ENCODE measurements around the gene C1QTNF5. TPM values are rescaled to one million over a fixed set of nuclear protein-coding genes. Genes with fewer than 3 reads are reported as not detected.

C1QTNF5 gene
- total RNA-seq, 1 donor from 2014 or later = not detected

GRCh38 chr11:119359365-119360214, 18.9 kb upstream of the C1QTNF5 start:
- peaks cover 26% of the 10 kb centered on the region for H3K4me1 Mint-ChIP-seq (ENCODE audit: low read depth)
- no peak overlapping the region for H3K27ac Mint-ChIP-seq
- H3K4me3 Mint-ChIP-seq (ENCODE audit: low read depth) = no peak overlapping the region
- intact Hi-C loops (cut with micrococcal nuclease) = no loop called here
- no peaks in the 10 kb centered on the region for H3K36me3 Mint-ChIP-seq (ENCODE audit: low read depth)
- no peak for DNase-seq (ENCODE audit: low spot score)
- peaks cover 22% of the 10 kb centered on the region for H3K27me3 Mint-ChIP-seq (ENCODE audit: low read depth)
- no peaks in the 10 kb centered on the region for H3K9me3 Mint-ChIP-seq

- H3K4me3 Mint-ChIP-seq (ENCODE audit: low read depth) = peak overlapping the region; percentile 68
- peaks cover 14% of the 10 kb centered on the region for H3K27me3 Mint-ChIP-seq (ENCODE audit: low read depth)
- intact Hi-C loops (cut with micrococcal nuclease) = no loop called here
- H3K36me3 Mint-ChIP-seq (ENCODE audit: low read depth) = no peaks in the 10 kb centered on the region
- no peak for DNase-seq (ENCODE audit: low spot score)
- H3K27ac Mint-ChIP-seq = peak overlapping the region; percentile 2
- H3K4me1 Mint-ChIP-seq (ENCODE audit: low read depth) = peaks cover 20% of the 10 kb centered on the region
- H3K9me3 Mint-ChIP-seq = no peaks in the 10 kb centered on the region
These were observed 16.4 kb upstream of the C1QTNF5 start for GRCh38 chr11:119357074-119357473.

GRCh38 chr11:119356349-119357031, 15.8 kb upstream of the C1QTNF5 start:
- Mint-ChIP-seq H3K27ac (peak overlapping the region; percentile 71), H3K27me3 (ENCODE audit: low read depth) (peaks cover 12% of the 10 kb centered on the region), H3K4me3 (ENCODE audit: low read depth) (peak overlapping the region; percentile 82)

GRCh38 chr11:119355091-119355843, 14.6 kb upstream of the C1QTNF5 start:
- H3K4me3 Mint-ChIP-seq (ENCODE audit: low read depth) = no peak overlapping the region
- no peaks in the 10 kb centered on the region for H3K9me3 Mint-ChIP-seq
- no peaks in the 10 kb centered on the region for H3K36me3 Mint-ChIP-seq (ENCODE audit: low read depth)
- H3K27ac Mint-ChIP-seq = no peak overlapping the region
- intact Hi-C loops (cut with micrococcal nuclease) = no loop called here
- H3K4me1 Mint-ChIP-seq (ENCODE audit: low read depth) = peaks cover 14% of the 10 kb centered on the region
- H3K27me3 Mint-ChIP-seq (ENCODE audit: low read depth) = peaks cover 19% of the 10 kb centered on the region
- no peak for DNase-seq (ENCODE audit: low spot score)

More at GRCh38 chr11:119356349-119357031, 15.8 kb upstream of the C1QTNF5 start:
- peaks cover 17% of the 10 kb centered on the region for H3K4me1 Mint-ChIP-seq (ENCODE audit: low read depth)
- H3K9me3 Mint-ChIP-seq = no peaks in the 10 kb centered on the region
- no peaks in the 10 kb centered on the region for H3K36me3 Mint-ChIP-seq (ENCODE audit: low read depth)
- intact Hi-C loops (cut with micrococcal nuclease) = loop anchor here (1.0 kb wide), 3 partner anchors 18 to 118 kb away; partner anchors contain the start of gene USP2
- DNase-seq (ENCODE audit: low spot score) = peak; percentile 68

GRCh38 chr11:119352857-119353260, 12.2 kb upstream of the C1QTNF5 start:
- Mint-ChIP-seq H3K4me3 (ENCODE audit: low read depth) (no peak overlapping the region), H3K4me1 (ENCODE audit: low read depth) (peaks cover 12% of the 10 kb centered on the region), H3K27me3 (ENCODE audit: low read depth) (peaks cover 19% of the 10 kb centered on the region), H3K9me3 (no peaks in the 10 kb centered on the region), H3K27ac (no peak overlapping the region), H3K36me3 (ENCODE audit: low read depth) (no peaks in the 10 kb centered on the region)
- intact Hi-C loops (cut with micrococcal nuclease) = no loop called here
- DNase-seq (ENCODE audit: low spot score) = no peak

- peaks cover 22% of the 10 kb centered on the region for H3K27me3 Mint-ChIP-seq (ENCODE audit: low read depth)
- no peak overlapping the region for H3K27ac Mint-ChIP-seq
- H3K9me3 Mint-ChIP-seq = no peaks in the 10 kb centered on the region
- no peak for DNase-seq (ENCODE audit: low spot score)
- peaks cover 7% of the 10 kb centered on the region for H3K4me1 Mint-ChIP-seq (ENCODE audit: low read depth)
- no peak overlapping the region for H3K4me3 Mint-ChIP-seq (ENCODE audit: low read depth)
- no peaks in the 10 kb centered on the region for H3K36me3 Mint-ChIP-seq (ENCODE audit: low read depth)
- intact Hi-C loops (cut with micrococcal nuclease) = no loop called here
These were observed 10.5 kb upstream of the C1QTNF5 start for GRCh38 chr11:119351232-119351631.

GRCh38 chr11:119350302-119350701, 9.6 kb upstream of the C1QTNF5 start:
- no peak for DNase-seq (ENCODE audit: low spot score)
- Mint-ChIP-seq H3K4me3 (ENCODE audit: low read depth) (no peak overlapping the region), H3K36me3 (ENCODE audit: low read depth) (no peaks in the 10 kb centered on the region), H3K27me3 (ENCODE audit: low read depth) (peaks cover 19% of the 10 kb centered on the region), H3K4me1 (ENCODE audit: low read depth) (peaks cover 4% of the 10 kb centered on the region), H3K27ac (no peak overlapping the region), H3K9me3 (no peaks in the 10 kb centered on the region)
- intact Hi-C loops (cut with micrococcal nuclease) = no loop called here

- H3K27ac Mint-ChIP-seq = no peak overlapping the region
- intact Hi-C loops (cut with micrococcal nuclease) = no loop called here
- H3K9me3 Mint-ChIP-seq = no peaks in the 10 kb centered on the region
- H3K4me3 Mint-ChIP-seq (ENCODE audit: low read depth) = no peak overlapping the region
- H3K36me3 Mint-ChIP-seq (ENCODE audit: low read depth) = no peaks in the 10 kb centered on the region
- H3K27me3 Mint-ChIP-seq (ENCODE audit: low read depth) = peaks cover 23% of the 10 kb centered on the region
- peaks cover 4% of the 10 kb centered on the region for H3K4me1 Mint-ChIP-seq (ENCODE audit: low read depth)
- DNase-seq (ENCODE audit: low spot score) = no peak
These were observed 7.4 kb upstream of the C1QTNF5 start for GRCh38 chr11:119347940-119348605.

- H3K27ac Mint-ChIP-seq = no peak overlapping the region
- H3K4me1 Mint-ChIP-seq (ENCODE audit: low read depth) = peaks cover 4% of the 10 kb centered on the region
- H3K27me3 Mint-ChIP-seq (ENCODE audit: low read depth) = peaks cover 25% of the 10 kb centered on the region
- H3K4me3 Mint-ChIP-seq (ENCODE audit: low read depth) = no peak overlapping the region
- intact Hi-C loops (cut with micrococcal nuclease) = no loop called here
- no peak for DNase-seq (ENCODE audit: low spot score)
- no peaks in the 10 kb centered on the region for H3K36me3 Mint-ChIP-seq (ENCODE audit: low read depth)
- H3K9me3 Mint-ChIP-seq = no peaks in the 10 kb centered on the region
These were observed 6.6 kb upstream of the C1QTNF5 start for GRCh38 chr11:119347242-119347641.

- intact Hi-C loops (cut with micrococcal nuclease) = no loop called here
- Mint-ChIP-seq H3K4me3 (ENCODE audit: low read depth) (no peak within 1 kb of the TSS), H3K27ac (no peak within 1 kb of the TSS), H3K36me3 (ENCODE audit: low read depth) (no peaks in the 10 kb centered on the region), H3K4me1 (ENCODE audit: low read depth) (peaks cover 4% of the 10 kb centered on the region), H3K9me3 (no peaks in the 10 kb centered on the region), H3K27me3 (ENCODE audit: low read depth) (peaks cover 31% of the 10 kb centered on the region)
- no peak for DNase-seq (ENCODE audit: low spot score)
These were observed 5.9 kb upstream of the C1QTNF5 start, which contains the start of gene MFRP for GRCh38 chr11:119346605-119347004. TSS of gene MFRP (minus strand) at chr11:119346705. CDS start at chr11:119346513, 192 bp downstream.

GRCh38 chr11:119345685-119346084, 5.0 kb upstream of the C1QTNF5 start:
- no peak overlapping the region for H3K4me3 Mint-ChIP-seq (ENCODE audit: low read depth)
- intact Hi-C loops (cut with micrococcal nuclease) = no loop called here
- H3K9me3 Mint-ChIP-seq = no peaks in the 10 kb centered on the region
- DNase-seq (ENCODE audit: low spot score) = no peak
- peaks cover 7% of the 10 kb centered on the region for H3K4me1 Mint-ChIP-seq (ENCODE audit: low read depth)
- no peaks in the 10 kb centered on the region for H3K36me3 Mint-ChIP-seq (ENCODE audit: low read depth)
- no peak overlapping the region for H3K27ac Mint-ChIP-seq
- peaks cover 33% of the 10 kb centered on the region for H3K27me3 Mint-ChIP-seq (ENCODE audit: low read depth)

- intact Hi-C loops (cut with micrococcal nuclease) = no loop called here
- no peaks in the 10 kb centered on the region for H3K36me3 Mint-ChIP-seq (ENCODE audit: low read depth)
- DNase-seq (ENCODE audit: low spot score) = no peak
- H3K27me3 Mint-ChIP-seq (ENCODE audit: low read depth) = peaks cover 33% of the 10 kb centered on the region
- H3K27ac Mint-ChIP-seq = no peak overlapping the region
- no peak overlapping the region for H3K4me3 Mint-ChIP-seq (ENCODE audit: low read depth)
- peaks cover 3% of the 10 kb centered on the region for H3K4me1 Mint-ChIP-seq (ENCODE audit: low read depth)
- H3K9me3 Mint-ChIP-seq = no peaks in the 10 kb centered on the region
These were observed 3.8 kb upstream of the C1QTNF5 start for GRCh38 chr11:119344291-119345010.
